Stimulated activated CD8-positive, alpha-beta memory T cell treated with anti-CD3 and anti-CD28 coated beads, Interleukin-15, amount 100 ng/mL, for 48 hours (primary cell): ENCODE data around the gene SLC41A3.

Experiments used
- DNase-seq, 2 donors: peaks; one replicate each; pipeline ENCODE4 v3.0.0-alpha.2; 2020; ENCODE audit warnings: low read depth in 2 of 2

Gene SLC41A3

GRCh38 chr3:126083913-126084767 lies at the start of gene SLC41A3:
Gene SLC41A3, minus strand, starts transcription at chr3:126084124. Its CDS starts 15,905 bp downstream, at chr3:126068219.
- peak; percentile 85 to 87 for DNase-seq

- no peak for DNase-seq
These were observed 49.7 kb upstream of the SLC41A3 start for GRCh38 chr3:126133606-126134005.

GRCh38 chr3:126132751-126133511 lies 49.0 kb upstream of the SLC41A3 start:
- DNase-seq = no peak

- no peak for DNase-seq
These were observed 48.2 kb upstream of the SLC41A3 start for GRCh38 chr3:126131881-126132750.

GRCh38 chr3:126130981-126131745 lies 47.2 kb upstream of the SLC41A3 start:
- no peak for DNase-seq

GRCh38 chr3:126130081-126130855 lies 46.3 kb upstream of the SLC41A3 start:
- no peak for DNase-seq

GRCh38 chr3:126129398-126129891 lies 45.5 kb upstream of the SLC41A3 start:
- DNase-seq = no peak

- DNase-seq = no peak
These were observed 44.8 kb upstream of the SLC41A3 start for GRCh38 chr3:126128504-126129397.

GRCh38 chr3:126127904-126128303 lies 44.0 kb upstream of the SLC41A3 start:
- DNase-seq = no peak

GRCh38 chr3:126127452-126127851 lies 43.5 kb upstream of the SLC41A3 start:
- no peak for DNase-seq

GRCh38 chr3:126126811-126127431 lies 43.0 kb upstream of the SLC41A3 start:
- no peak for DNase-seq

- no peak for DNase-seq
These were observed 42.4 kb upstream of the SLC41A3 start for GRCh38 chr3:126126286-126126685.

GRCh38 chr3:126125781-126126251 lies 41.9 kb upstream of the SLC41A3 start:
- DNase-seq = no peak

- DNase-seq = no peak
These were observed 41.4 kb upstream of the SLC41A3 start for GRCh38 chr3:126125341-126125740.

GRCh38 chr3:126124896-126125295 lies 41.0 kb upstream of the SLC41A3 start:
- no peak for DNase-seq

GRCh38 chr3:126124148-126124868 lies 40.4 kb upstream of the SLC41A3 start:
- DNase-seq = no peak

- no peak for DNase-seq
These were observed 37.7 kb upstream of the SLC41A3 start for GRCh38 chr3:126121632-126122031.

- DNase-seq = no peak
These were observed 37.1 kb upstream of the SLC41A3 start for GRCh38 chr3:126121074-126121473.
